GM12878 (cell line): ENCODE measurements around the gene QPCT. TPM values are rescaled to one million over a fixed set of nuclear protein-coding genes. Genes with fewer than 3 reads are reported as not detected.

Experiments used
- ATAC-seq: fragments of 200-7000 bp; cut with Tn5 transposase; 3 replicates; pipeline ENCODE4 v1.9.1; 2020; ENCODE audit warnings: mild to moderate bottlenecking, moderate library complexity
- BruUV-seq: library from RNA; stranded (reverse); fragments of 400-500 nt; replicated peaks from 2 replicates; lab custom pipeline; 2021; lab: Mats Ljungman, UMichigan
- CTCF ChIA-PET: fragments of 300-600 bp; sonication (Branson Sonifier 250); formaldehyde crosslinking; extraction: SDS; loops from one replicate; lab custom pipeline; 2021; ENCODE audit warnings: inconsistent platforms; lab: Yijun Ruan, JAX
- POLR2A ChIA-PET: fragments of 350-600 bp; formaldehyde crosslinking; extraction: SDS; loops from one replicate; lab custom pipeline; 2021; ENCODE audit warnings: inconsistent platforms; lab: Charles Lee
- RAD21 ChIA-PET: fragments of 300-600 bp; sonication (Branson Sonifier 250); formaldehyde crosslinking; loops from one replicate; lab custom pipeline; 2023; ENCODE audit warnings: antibody characterized with exemption; ENCODE audit not compliant: unreplicated experiment; lab: Charles Lee
- SMC1A ChIA-PET: fragments of 300-600 bp; sonication (Branson Sonifier 250); formaldehyde crosslinking; loops from one replicate; lab custom pipeline; 2023; ENCODE audit not compliant: unreplicated experiment, uncharacterized antibody; lab: Charles Lee
- DNase-seq: peaks from one replicate; pipeline ENCODE4 v3.0.0-alpha.2; 2011; ENCODE audit warnings: low read depth, low spot score
- FAIRE-seq: peaks from 3 replicates; lab custom pipeline; 2011; peaks lifted over from hg19 to GRCh38; lab: Jason Lieb, UNC
- H2AFZ ChIP-seq: 2 replicates; pipeline ENCODE4 v1.6.0; 2011; ENCODE audit warnings: low read depth, low read length, control low read depth; ENCODE audit not compliant: control insufficient read depth
- H3K27ac ChIP-seq: 2 replicates; pipeline ENCODE4 v1.5.1; 2011; ENCODE audit warnings: control low read depth; ENCODE audit not compliant: control insufficient read depth, insufficient read depth
- H3K27me3 ChIP-seq, 2 experiments: replicated peaks in 1 of 2; 2 replicates each; pipeline versions ENCODE4 v1.6.0 to v1.6.1; 2011; ENCODE audit warnings: low read length in 1 of 2; ENCODE audit not compliant: control insufficient read depth in 2 of 2, insufficient read depth in 2 of 2
- H3K36me3 ChIP-seq, 2 experiments: 2 replicates each; pipeline ENCODE4 v1.5.1; 2011; ENCODE audit warnings: low read length in 1 of 2; ENCODE audit not compliant: control insufficient read depth in 2 of 2, insufficient read depth in 2 of 2
- H3K4me1 ChIP-seq: 2 replicates; pipeline ENCODE4 v1.6.1; 2011; ENCODE audit warnings: mild to moderate bottlenecking, low read length, moderate library complexity, mixed read lengths; ENCODE audit not compliant: control insufficient read depth, insufficient read depth
- H3K4me2 ChIP-seq: 2 replicates; pipeline ENCODE4 v1.6.0; 2011; ENCODE audit warnings: control low read depth; ENCODE audit not compliant: control insufficient read depth, insufficient read depth
- H3K4me3 ChIP-seq: fragments of 200-600 bp; sonication (generic); 2 replicates; pipeline ENCODE4 v1.5.1; 2016
- H3K79me2 ChIP-seq: 2 replicates; pipeline ENCODE4 v1.6.0; 2011; ENCODE audit warnings: low read length; ENCODE audit not compliant: control insufficient read depth, insufficient read depth
- H3K9ac ChIP-seq: 2 replicates; pipeline ENCODE4 v1.8.0; 2011; ENCODE audit warnings: low read length, control low read depth, mixed read lengths; ENCODE audit not compliant: control insufficient read depth, insufficient read depth
- H3K9me3 ChIP-seq: replicated peaks from 3 replicates; pipeline ENCODE4 v1.5.1; 2011; ENCODE audit warnings: mild to moderate bottlenecking, low read length; ENCODE audit not compliant: control insufficient read depth, insufficient read depth
- H4K20me1 ChIP-seq: 2 replicates; pipeline ENCODE4 v1.6.0; 2011; ENCODE audit not compliant: control insufficient read depth, insufficient read depth
- CBX3 ChIP-seq: fragments of 200-600 bp; sonication (generic); IDR thresholded peaks from 2 replicates; pipeline ENCODE4 v1.6.1; 2016; ENCODE audit warnings: low read depth, borderline replicate concordance
- ESRRA ChIP-seq: IDR thresholded peaks from 2 replicates; pipeline ENCODE4 v1.6.1; 2012; ENCODE audit warnings: mild to moderate bottlenecking, low read length, improper control_type of control experiment
- KDM1A ChIP-seq: fragments of 200-600 bp; sonication (generic); IDR thresholded peaks from 2 replicates; pipeline ENCODE4 v1.6.1; 2016; ENCODE audit warnings: borderline replicate concordance
- NFXL1 ChIP-seq: fragments of 450-650 bp; IDR thresholded peaks from 2 replicates; pipeline ENCODE4 v1.6.1; 2017; ENCODE audit warnings: antibody characterized with exemption, mild to moderate bottlenecking, borderline replicate concordance
- RB1 ChIP-seq: fragments of 450-650 bp; formaldehyde crosslinking; IDR thresholded peaks from 2 replicates; pipeline ENCODE4 v1.6.1; 2017; ENCODE audit warnings: mild to moderate bottlenecking, borderline replicate concordance
- SREBF1 ChIP-seq: IDR thresholded peaks from 2 replicates; pipeline ENCODE4 v1.6.1; 2012; ENCODE audit warnings: mild to moderate bottlenecking, low read length
- WGBS: methylation state at CpG from one replicate; pipeline ENCODE4 v1.1.6; 2016; ENCODE audit warnings: low lambda C conversion rate; ENCODE audit not compliant: insufficient replicate concordance, insufficient coverage; ENCODE audit errors: missing lambda C conversion rate; 5-methylcytosine and 5-hydroxymethylcytosine counted together
- in situ Hi-C: fragments of 300-500 bp; cut with MboI; formaldehyde crosslinking; loops from 9 replicates; pipeline ENCODE4 v1.14.3; 2018; ENCODE audit warnings: mixed read lengths
- intact Hi-C: fragments of 100-400 bp; cut with micrococcal nuclease; formaldehyde crosslinking; loops from one replicate; pipeline ENCODE4 v1.14.2; 2022; ENCODE audit not compliant: unreplicated experiment
- polyA plus RNA-seq, 11 experiments: library from polyadenylated mRNA; depleted of rRNA in 4 of 11; unstranded in 6 of 11; stranded (reverse) in 5 of 11; fragments of >200 nt; fragmentation: Nextera tagmentation in 4 of 11; fragmentation: Illumina TruSeq in 1 of 11; extraction: Ambion mirVana in 4 of 11; extraction: Trizol in 1 of 11; gene quantifications; 1 replicate in 1 of 11; 2 replicates in 10 of 11; pipeline versions ENCODE4 v1.2.1 to v1.2.3, GENCODE V29; 2011 to 2016; ENCODE audit warnings: inconsistent platforms in 2 of 11, missing spikeins in 2 of 11, low read depth in 1 of 11
- total RNA-seq, 4 experiments: library from RNA; depleted of rRNA in 3 of 4; stranded (reverse); fragments of >200 nt in 3 of 4; fragmentation: Illumina TruSeq in 1 of 4; extraction: Trizol in 1 of 4; gene quantifications; 2 replicates each; pipeline versions ENCODE4 v1.2.1 to v1.2.3, GENCODE V29; 2013 to 2021
- TF ChIP-seq, protein P1 (sequence below): IDR thresholded peaks from 2 replicates; pipeline ENCODE4 v1.6.1; 2012; ENCODE audit warnings: low read depth, low read length, improper control_type of control experiment
- TF ChIP-seq, protein P2 (sequence below): fragments of 450-650 bp; IDR thresholded peaks from 2 replicates; pipeline ENCODE4 v1.6.1; 2017; ENCODE audit warnings: mild to moderate bottlenecking, low read depth, inconsistent platforms; ENCODE audit not compliant: poor library complexity, severe bottlenecking

Gene QPCT
- total and polyA plus RNA-seq, 10 of the 15 experiments (the other 5 are each of a cell fraction or from before 2014, with no cell fraction given) = 0.14 to 0.86 (median 0.18) TPM; not detected in 1

DNA sequence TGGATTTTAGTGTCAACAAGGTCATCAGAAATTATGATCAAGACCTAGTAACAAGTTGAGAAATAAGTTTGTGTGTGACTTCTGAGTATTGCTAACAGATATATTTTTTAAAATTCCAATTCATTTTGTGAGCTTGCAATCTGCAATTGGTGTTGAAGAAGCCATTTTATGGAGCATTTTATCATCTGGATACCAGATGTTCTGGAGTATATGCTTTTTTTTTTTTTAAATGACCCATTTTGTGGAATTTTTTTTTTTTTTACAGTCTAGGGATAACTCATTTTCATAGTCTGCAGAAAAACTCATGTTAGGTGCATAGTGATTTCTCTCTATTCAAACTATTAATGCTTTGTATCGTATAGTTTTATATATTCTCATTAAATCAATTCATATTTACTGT is 12.6 kb downstream of the QPCT start:
- WGBS = 16% methylated on average over 1 of the region's 1 CpG
- ChIA-PET SMC1A (no interaction called here), CTCF (interaction anchor here (1.2 kb wide), 1 partner anchor 39 kb away, joined by 4 read pairs; no protein-coding TSS in a partner anchor), RAD21 (no interaction called here), POLR2A (interaction anchor here (0.6 kb wide), 1 partner anchor 39 kb away, joined by 3 read pairs; no protein-coding TSS in a partner anchor)
- no peaks in the 10 kb centered on the region for H3K79me2 ChIP-seq
- H3K9ac ChIP-seq = no peak overlapping the region
- no peak for FAIRE-seq
- H3K4me3 ChIP-seq = no peak overlapping the region
- no peak overlapping the region for H3K27ac ChIP-seq
- BruUV-seq = no TSS peak
- in situ Hi-C loops = no loop called here
- ATAC-seq = no peak
- H2AFZ ChIP-seq = no peak overlapping the region
- no peaks in the 10 kb centered on the region for H4K20me1 ChIP-seq
- intact Hi-C loops = no loop called here
- no peak for DNase-seq
- H3K4me1 ChIP-seq = peaks cover 4% of the 10 kb centered on the region; the same call in 1 of the 2 replicates
- H3K27me3 ChIP-seq = peaks cover 0 to 4% of the 10 kb centered on the region in 2 experiments; a peak in 1 of 4 replicates
- H3K36me3 ChIP-seq = no peaks in the 10 kb centered on the region
- H3K9me3 ChIP-seq = no peaks in the 10 kb centered on the region
- no peak overlapping the region for H3K4me2 ChIP-seq
- TF ChIP-seq ESRRA (no peak), SREBF1 (no peak), RB1 (no peak)
- TF ChIP-seq, protein P1, sequence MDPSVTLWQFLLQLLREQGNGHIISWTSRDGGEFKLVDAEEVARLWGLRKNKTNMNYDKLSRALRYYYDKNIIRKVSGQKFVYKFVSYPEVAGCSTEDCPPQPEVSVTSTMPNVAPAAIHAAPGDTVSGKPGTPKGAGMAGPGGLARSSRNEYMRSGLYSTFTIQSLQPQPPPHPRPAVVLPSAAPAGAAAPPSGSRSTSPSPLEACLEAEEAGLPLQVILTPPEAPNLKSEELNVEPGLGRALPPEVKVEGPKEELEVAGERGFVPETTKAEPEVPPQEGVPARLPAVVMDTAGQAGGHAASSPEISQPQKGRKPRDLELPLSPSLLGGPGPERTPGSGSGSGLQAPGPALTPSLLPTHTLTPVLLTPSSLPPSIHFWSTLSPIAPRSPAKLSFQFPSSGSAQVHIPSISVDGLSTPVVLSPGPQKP = no peak

DNA sequence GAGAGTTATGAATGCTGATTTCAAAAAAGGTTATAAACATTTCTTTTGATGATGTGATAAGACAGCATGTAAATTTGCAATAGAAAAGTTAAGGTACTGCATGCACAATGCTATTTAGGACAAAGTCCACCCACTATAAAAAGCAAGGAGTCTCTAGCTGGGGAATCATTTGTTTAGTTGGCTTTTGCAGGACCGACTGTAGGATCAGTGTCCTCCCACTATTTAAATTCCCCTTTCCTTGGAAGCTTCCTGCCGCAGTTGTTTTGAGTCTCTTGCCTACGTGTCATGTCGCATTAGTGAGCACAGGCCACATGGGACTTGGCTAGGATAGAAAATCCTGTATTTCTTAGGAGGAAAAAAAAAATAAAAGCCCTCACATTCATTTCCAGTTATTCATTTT is 13.1 kb downstream of the QPCT start:
- no peak for DNase-seq
- ChIA-PET SMC1A (no interaction called here), RAD21 (no interaction called here), CTCF (interaction anchor here (1.2 kb wide), 1 partner anchor 39 kb away, joined by 4 read pairs; no protein-coding TSS in a partner anchor), POLR2A (no interaction called here)
- in situ Hi-C loops = no loop called here
- no peak overlapping the region for H3K4me2 ChIP-seq
- WGBS = 61% methylated on average over 4 of the region's 4 CpGs
- peaks cover 4% of the 10 kb centered on the region; the same call in 1 of the 2 replicates for H3K4me1 ChIP-seq
- FAIRE-seq = no peak
- H3K9me3 ChIP-seq = no peaks in the 10 kb centered on the region
- intact Hi-C loops = no loop called here
- no peak for ATAC-seq
- no peaks in the 10 kb centered on the region for H3K36me3 ChIP-seq
- no peak for TF ChIP-seq CBX3
- TF ChIP-seq, protein P2, sequence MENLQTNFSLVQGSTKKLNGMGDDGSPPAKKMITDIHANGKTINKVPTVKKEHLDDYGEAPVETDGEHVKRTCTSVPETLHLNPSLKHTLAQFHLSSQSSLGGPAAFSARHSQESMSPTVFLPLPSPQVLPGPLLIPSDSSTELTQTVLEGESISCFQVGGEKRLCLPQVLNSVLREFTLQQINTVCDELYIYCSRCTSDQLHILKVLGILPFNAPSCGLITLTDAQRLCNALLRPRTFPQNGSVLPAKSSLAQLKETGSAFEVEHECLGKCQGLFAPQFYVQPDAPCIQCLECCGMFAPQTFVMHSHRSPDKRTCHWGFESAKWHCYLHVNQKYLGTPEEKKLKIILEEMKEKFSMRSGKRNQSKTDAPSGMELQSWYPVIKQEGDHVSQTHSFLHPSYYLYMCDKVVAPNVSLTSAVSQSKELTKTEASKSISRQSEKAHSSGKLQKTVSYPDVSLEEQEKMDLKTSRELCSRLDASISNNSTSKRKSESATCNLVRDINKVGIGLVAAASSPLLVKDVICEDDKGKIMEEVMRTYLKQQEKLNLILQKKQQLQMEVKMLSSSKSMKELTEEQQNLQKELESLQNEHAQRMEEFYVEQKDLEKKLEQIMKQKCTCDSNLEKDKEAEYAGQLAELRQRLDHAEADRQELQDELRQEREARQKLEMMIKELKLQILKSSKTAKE = no peak
- no peak for TF ChIP-seq KDM1A
- TF ChIP-seq NFXL1 = no peak
- no peak overlapping the region for H3K27ac ChIP-seq
- no peak overlapping the region for H2AFZ ChIP-seq
- H4K20me1 ChIP-seq = no peaks in the 10 kb centered on the region
- peaks cover 0 to 4% of the 10 kb centered on the region in 2 experiments; a peak in 1 of 4 replicates for H3K27me3 ChIP-seq
- H3K4me3 ChIP-seq = no peak overlapping the region
- H3K79me2 ChIP-seq = no peaks in the 10 kb centered on the region
- H3K9ac ChIP-seq = no peak overlapping the region
- BruUV-seq = no TSS peak
